ENCODE data around the gene SERINC3.

The SERINC3 gene

DNA sequence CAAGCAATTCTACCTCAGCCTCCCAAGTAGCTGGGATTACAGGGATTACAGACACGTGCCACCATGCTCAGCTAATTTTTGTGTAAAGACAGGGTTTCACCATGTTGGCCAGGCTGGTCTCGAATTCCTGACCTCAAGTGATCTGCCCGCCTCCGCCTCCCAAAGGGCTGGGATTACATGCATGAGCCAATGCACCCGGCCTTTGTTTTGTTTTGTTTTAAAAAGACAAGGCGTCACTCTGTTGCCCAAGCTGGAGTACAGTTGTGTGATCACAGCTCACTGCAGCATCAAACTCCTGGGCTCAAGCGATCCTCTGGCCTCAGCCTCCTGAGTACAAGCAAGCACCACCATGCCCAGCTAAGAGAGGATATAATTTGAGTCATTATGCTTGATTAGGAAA is 5.4 kb downstream of the SERINC3 start:
- H3K4me3 ChIP-seq = no peak overlapping the region
- H3K9me3 ChIP-seq = no peaks in the 10 kb centered on the region
- peaks cover 10 to 19% (median 10%) of the 10 kb centered on the region in 3 donors for H3K36me3 ChIP-seq
- peaks cover 0 to 65% (median 43%) of the 10 kb centered on the region in 4 donors for H3K4me1 ChIP-seq
- peak in 1 of 2 donors; percentile 45 for DNase-seq
- intact Hi-C loops (cut with DNase I; ENCODE audit: low total_unique reads) = no loop called here
- H3K27me3 ChIP-seq = no peaks in the 10 kb centered on the region
- peak overlapping the region in 1 of 2 donors; percentile 14 for H3K27ac ChIP-seq
- TF ChIP-seq, protein P1, sequence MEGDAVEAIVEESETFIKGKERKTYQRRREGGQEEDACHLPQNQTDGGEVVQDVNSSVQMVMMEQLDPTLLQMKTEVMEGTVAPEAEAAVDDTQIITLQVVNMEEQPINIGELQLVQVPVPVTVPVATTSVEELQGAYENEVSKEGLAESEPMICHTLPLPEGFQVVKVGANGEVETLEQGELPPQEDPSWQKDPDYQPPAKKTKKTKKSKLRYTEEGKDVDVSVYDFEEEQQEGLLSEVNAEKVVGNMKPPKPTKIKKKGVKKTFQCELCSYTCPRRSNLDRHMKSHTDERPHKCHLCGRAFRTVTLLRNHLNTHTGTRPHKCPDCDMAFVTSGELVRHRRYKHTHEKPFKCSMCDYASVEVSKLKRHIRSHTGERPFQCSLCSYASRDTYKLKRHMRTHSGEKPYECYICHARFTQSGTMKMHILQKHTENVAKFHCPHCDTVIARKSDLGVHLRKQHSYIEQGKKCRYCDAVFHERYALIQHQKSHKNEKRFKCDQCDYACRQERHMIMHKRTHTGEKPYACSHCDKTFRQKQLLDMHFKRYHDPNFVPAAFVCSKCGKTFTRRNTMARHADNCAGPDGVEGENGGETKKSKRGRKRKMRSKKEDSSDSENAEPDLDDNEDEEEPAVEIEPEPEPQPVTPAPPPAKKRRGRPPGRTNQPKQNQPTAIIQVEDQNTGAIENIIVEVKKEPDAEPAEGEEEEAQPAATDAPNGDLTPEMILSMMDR (IDR thresholded peaks at IDR 0.05) = no peak

DNA sequence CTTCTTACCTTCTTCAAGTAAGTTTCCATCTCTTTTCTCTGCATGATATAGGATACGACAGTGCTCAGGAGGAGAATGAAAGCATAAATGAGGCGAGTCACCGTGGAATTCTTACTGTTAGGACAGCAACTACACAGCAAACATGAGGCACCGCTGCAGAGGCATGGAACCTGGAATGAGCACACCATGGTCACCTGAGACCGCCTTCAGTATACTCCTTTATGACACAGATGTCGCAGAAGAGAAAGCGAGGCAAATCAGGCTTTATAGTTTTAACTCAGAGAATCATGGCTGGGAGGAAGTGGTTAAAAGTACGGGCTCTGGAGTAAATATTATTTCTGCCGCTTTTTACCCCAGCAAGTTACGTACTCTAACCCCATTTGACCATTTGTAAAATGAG is 8.0 kb downstream of the SERINC3 start:
- no peak overlapping the region for H3K4me3 ChIP-seq
- H3K27ac ChIP-seq = no peak overlapping the region
- DNase-seq = no peak
- TF ChIP-seq, protein P1 (IDR thresholded peaks at IDR 0.05) = no peak
- H3K36me3 ChIP-seq = peaks cover 34 to 43% (median 36%) of the 10 kb centered on the region in 3 donors
- H3K27me3 ChIP-seq = no peaks in the 10 kb centered on the region
- no peaks in the 10 kb centered on the region for H3K9me3 ChIP-seq
- intact Hi-C loops (cut with DNase I; ENCODE audit: low total_unique reads) = no loop called here
- H3K4me1 ChIP-seq = peaks cover 0 to 43% (median 25%) of the 10 kb centered on the region in 4 donors

DNA sequence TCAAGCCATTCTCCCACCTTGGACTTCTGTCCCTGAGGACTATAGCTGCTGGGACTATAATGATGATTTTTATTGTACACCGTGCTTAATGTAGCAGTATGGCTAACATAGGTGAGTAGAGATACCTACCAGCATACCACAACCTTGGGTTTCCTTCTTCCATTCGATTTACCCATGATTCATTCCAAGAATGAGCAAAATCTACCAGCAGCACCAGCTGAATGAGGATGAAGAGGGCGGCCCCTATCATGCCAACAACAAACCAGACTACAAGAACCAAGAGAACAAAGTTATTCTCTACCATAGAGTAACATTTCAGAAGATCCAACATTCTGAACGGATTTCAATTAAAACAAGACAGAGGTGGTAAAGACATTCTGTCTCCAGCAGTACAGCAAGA is 12.1 kb downstream of the SERINC3 start:
- intact Hi-C loops (cut with DNase I; ENCODE audit: low total_unique reads) = no loop called here
- peaks cover 74 to 84% (median 75%) of the 10 kb centered on the region in 3 donors for H3K36me3 ChIP-seq

DNA sequence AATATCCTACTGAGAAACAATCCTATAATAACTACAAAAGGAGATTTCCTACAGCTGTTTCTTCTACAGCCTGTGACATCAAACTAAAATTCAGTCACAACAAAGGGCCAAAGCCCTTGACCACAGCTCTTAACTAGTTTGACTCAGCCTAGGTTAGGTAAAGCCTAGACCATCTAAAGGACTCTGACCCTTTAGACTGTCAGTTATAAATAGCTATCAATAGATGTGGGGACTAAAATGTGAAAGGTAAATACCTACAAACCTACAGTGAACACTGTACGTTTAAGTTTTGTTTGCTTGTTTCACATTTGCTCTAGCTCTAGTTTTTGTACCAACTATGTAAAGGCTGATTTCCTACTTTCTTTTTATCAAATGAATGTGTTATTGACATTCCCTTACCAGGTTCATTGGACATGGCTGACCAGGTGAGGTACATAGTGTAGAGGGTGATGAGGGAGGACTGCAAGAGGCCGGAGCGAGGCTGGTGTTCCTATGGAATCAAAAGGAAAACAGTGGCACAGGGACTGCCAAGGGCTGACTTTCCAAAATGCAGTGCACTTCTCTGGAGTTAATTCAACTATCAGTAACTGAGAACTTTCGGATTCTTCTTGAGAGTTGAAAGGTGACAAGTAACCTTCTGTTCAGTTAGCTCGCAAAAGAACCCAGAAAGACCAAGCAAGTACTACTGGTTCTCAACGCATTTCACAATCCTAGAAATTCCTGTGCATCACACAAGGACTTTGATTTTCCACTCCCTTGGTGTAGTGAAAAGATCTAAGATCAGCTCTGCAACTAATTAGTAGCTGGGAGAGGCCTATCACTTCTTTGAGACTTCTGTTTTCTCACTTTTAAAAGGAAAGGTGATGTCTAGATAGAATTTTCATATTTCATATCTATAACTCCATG is 17.2 kb downstream of the SERINC3 start:
- H3K4me1 ChIP-seq = no peaks in the 10 kb centered on the region
- no peaks in the 10 kb centered on the region for H3K27me3 ChIP-seq
- no peak for DNase-seq
- intact Hi-C loops (cut with DNase I; ENCODE audit: low total_unique reads) = no loop called here
- no peaks in the 10 kb centered on the region for H3K9me3 ChIP-seq
- no peak overlapping the region for H3K4me3 ChIP-seq
- H3K36me3 ChIP-seq = peaks cover 96 to 100% (median 97%) of the 10 kb centered on the region in 3 donors
- TF ChIP-seq, protein P1 (IDR thresholded peaks at IDR 0.05) = no peak
- no peak overlapping the region for H3K27ac ChIP-seq

More for the DNA sequence above, 12.1 kb downstream of the SERINC3 start:
- Histone ChIP-seq H3K9me3 (no peaks in the 10 kb centered on the region), H3K4me3 (no peak overlapping the region), H3K4me1 (peaks cover 0 to 7% (median 0%) of the 10 kb centered on the region in 4 donors), H3K27ac (no peak overlapping the region), H3K27me3 (no peaks in the 10 kb centered on the region)
- no peak for DNase-seq
- TF ChIP-seq, protein P1 (IDR thresholded peaks at IDR 0.05) = no peak

DNA sequence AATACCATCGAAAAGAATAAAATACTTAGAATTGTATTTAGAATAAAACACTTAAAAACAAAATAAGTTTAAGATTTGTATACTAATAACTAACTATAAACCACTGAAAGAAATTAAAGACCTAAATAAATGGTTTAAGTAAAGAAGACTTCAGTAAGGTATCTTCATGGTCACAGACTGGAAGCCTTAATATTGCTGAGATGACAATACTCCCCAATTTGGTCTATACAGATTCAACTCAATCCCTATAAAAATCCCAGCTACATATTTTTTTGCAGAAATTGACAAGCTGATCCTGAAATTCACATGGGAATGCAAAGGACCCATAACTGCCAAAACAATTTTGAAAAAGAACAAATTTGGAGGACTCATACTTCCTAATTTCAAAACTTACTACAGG is 18.9 kb downstream of the SERINC3 start:
- TF ChIP-seq, protein P1 (IDR thresholded peaks at IDR 0.05) = no peak
- intact Hi-C loops (cut with DNase I; ENCODE audit: low total_unique reads) = no loop called here
- no peaks in the 10 kb centered on the region for H3K27me3 ChIP-seq
- no peak overlapping the region for H3K4me3 ChIP-seq
- H3K27ac ChIP-seq = no peak overlapping the region
- no peaks in the 10 kb centered on the region for H3K9me3 ChIP-seq
- H3K36me3 ChIP-seq = peaks cover 93 to 97% (median 96%) of the 10 kb centered on the region in 3 donors
- DNase-seq = no peak
- no peaks in the 10 kb centered on the region for H3K4me1 ChIP-seq

All from tibial artery (tissue), 4 donors.